ENCODE results near the gene UGT8. TPM values are rescaled to one million over a fixed set of nuclear protein-coding genes. Genes with fewer than 3 reads are reported as not detected.

Gene UGT8
- total RNA-seq, 1 donor from 2014 or later, result 4.1 TPM

GRCh38 chr4:114690571-114690970 lies 92.0 kb downstream of the UGT8 start:
- Mint-ChIP-seq H3K4me3 (ENCODE audit: unreplicated experiment) (no peak overlapping the region), H3K27me3 (ENCODE audit: unreplicated experiment) (no peaks in the 10 kb centered on the region), H3K9me3 (ENCODE audit: unreplicated experiment) (no peaks in the 10 kb centered on the region), H3K4me1 (ENCODE audit: unreplicated experiment) (no peaks in the 10 kb centered on the region), H3K27ac (ENCODE audit: unreplicated experiment) (no peak overlapping the region), H3K36me3 (ENCODE audit: low read depth, unreplicated experiment) (no peaks in the 10 kb centered on the region)
- no peak for TF ChIP-seq CTCF (IDR thresholded peaks at IDR 0.05; ENCODE audit: unreplicated experiment)
- DNase-seq (ENCODE audit: low spot score), result no peak

GRCh38 chr4:114691865-114692264 lies 93.3 kb downstream of the UGT8 start:
- Mint-ChIP-seq H3K4me1 (ENCODE audit: unreplicated experiment) (no peaks in the 10 kb centered on the region), H3K27ac (ENCODE audit: unreplicated experiment) (no peak overlapping the region), H3K4me3 (ENCODE audit: unreplicated experiment) (no peak overlapping the region), H3K27me3 (ENCODE audit: unreplicated experiment) (no peaks in the 10 kb centered on the region), H3K36me3 (ENCODE audit: low read depth, unreplicated experiment) (no peaks in the 10 kb centered on the region), H3K9me3 (ENCODE audit: unreplicated experiment) (no peaks in the 10 kb centered on the region)
- DNase-seq (ENCODE audit: low spot score), result no peak
- TF ChIP-seq CTCF (IDR thresholded peaks at IDR 0.05; ENCODE audit: unreplicated experiment), result no peak

GRCh38 chr4:114692958-114693357 lies 94.4 kb downstream of the UGT8 start:
- Mint-ChIP-seq H3K27me3 (ENCODE audit: unreplicated experiment) (no peaks in the 10 kb centered on the region), H3K4me1 (ENCODE audit: unreplicated experiment) (no peaks in the 10 kb centered on the region), H3K36me3 (ENCODE audit: low read depth, unreplicated experiment) (no peaks in the 10 kb centered on the region), H3K27ac (ENCODE audit: unreplicated experiment) (no peak overlapping the region), H3K9me3 (ENCODE audit: unreplicated experiment) (no peaks in the 10 kb centered on the region), H3K4me3 (ENCODE audit: unreplicated experiment) (no peak overlapping the region)
- TF ChIP-seq CTCF (IDR thresholded peaks at IDR 0.05; ENCODE audit: unreplicated experiment), result no peak
- DNase-seq (ENCODE audit: low spot score), result no peak

GRCh38 chr4:114694770-114695169 lies 96.2 kb downstream of the UGT8 start:
- peak; percentile 81 for TF ChIP-seq CTCF (IDR thresholded peaks at IDR 0.05; ENCODE audit: unreplicated experiment)
- no peaks in the 10 kb centered on the region for H3K9me3 Mint-ChIP-seq (ENCODE audit: unreplicated experiment)
- H3K27ac Mint-ChIP-seq (ENCODE audit: unreplicated experiment), result no peak overlapping the region
- H3K4me3 Mint-ChIP-seq (ENCODE audit: unreplicated experiment), result no peak overlapping the region
- no peaks in the 10 kb centered on the region for H3K36me3 Mint-ChIP-seq (ENCODE audit: low read depth, unreplicated experiment)
- H3K27me3 Mint-ChIP-seq (ENCODE audit: unreplicated experiment), result no peaks in the 10 kb centered on the region
- H3K4me1 Mint-ChIP-seq (ENCODE audit: unreplicated experiment), result no peaks in the 10 kb centered on the region
- DNase-seq (ENCODE audit: low spot score), result no peak

GRCh38 chr4:114698231-114698630 lies 99.6 kb downstream of the UGT8 start:
- Mint-ChIP-seq H3K27ac (ENCODE audit: unreplicated experiment) (no peak overlapping the region), H3K4me1 (ENCODE audit: unreplicated experiment) (no peaks in the 10 kb centered on the region), H3K9me3 (ENCODE audit: unreplicated experiment) (no peaks in the 10 kb centered on the region), H3K4me3 (ENCODE audit: unreplicated experiment) (no peak overlapping the region), H3K27me3 (ENCODE audit: unreplicated experiment) (no peaks in the 10 kb centered on the region), H3K36me3 (ENCODE audit: low read depth, unreplicated experiment) (no peaks in the 10 kb centered on the region)
- TF ChIP-seq CTCF (IDR thresholded peaks at IDR 0.05; ENCODE audit: unreplicated experiment), result no peak
- no peak for DNase-seq (ENCODE audit: low spot score)
